HCT116 (cell line): ENCODE measurements around the gene POLN. TPM values are rescaled to one million over a fixed set of nuclear protein-coding genes. Genes with fewer than 3 reads are reported as not detected.
"Not testable (repeated sequence)": the region's sequence is repeated elsewhere in the genome, so short reads cannot be mapped to it uniquely, and the experiment has no call there.

Experiments
- ATAC-seq: fragments of 200-7000 bp; cut with Tn5 transposase; 2 replicates; pipeline ENCODE4 v1.9.1; 2020; ENCODE audit warnings: mild to moderate bottlenecking, moderate library complexity
- BruUV-seq: library from RNA; stranded (reverse); fragments of 400-500 nt; replicated peaks from 2 replicates; lab custom pipeline; 2021; lab: Mats Ljungman, UMichigan
- CTCF ChIA-PET: fragments of 300-600 bp; sonication (Branson Sonifier 250); formaldehyde crosslinking; loops from one replicate; lab custom pipeline; 2021; ENCODE audit warnings: antibody characterized with exemption; lab: Charles Lee
- POLR2A ChIA-PET: fragments of 300-600, 350-600 bp; sonication (Branson Sonifier 250); formaldehyde crosslinking; loops from one replicate; lab custom pipeline; 2021; ENCODE audit warnings: antibody characterized with exemption; lab: Charles Lee
- RAD21 ChIA-PET, 2 experiments: fragments of 300-600 bp; sonication (Branson Sonifier 250); formaldehyde crosslinking; loops; one replicate each; lab custom pipeline; 2023; ENCODE audit warnings: low total read pairs in 2 of 2; ENCODE audit not compliant: uncharacterized antibody in 2 of 2, unreplicated experiment in 2 of 2, low non-redundant PET in 1 of 2; lab: Charles Lee
- DNase-seq: peaks from one replicate; pipeline ENCODE4 v3.0.0-alpha.2; 2010; ENCODE audit warnings: low read depth, low spot score
- H2AFZ ChIP-seq: fragments of 200-600 bp; shearing (Covaris generic), sonication (generic); 2 replicates; pipeline ENCODE4 v1.6.1; 2017; ENCODE audit warnings: low read depth, mixed run types, mixed read lengths, antibody characterized with exemption, low read length; ENCODE audit not compliant: poor library complexity, severe bottlenecking
- H3K27ac ChIP-seq: 2 replicates; pipeline ENCODE4 v1.5.1; 2012; ENCODE audit warnings: low read depth, low read length
- H3K27me3 ChIP-seq: fragments of 200-600 bp; sonication (generic); 2 replicates; pipeline ENCODE4 v1.6.1; 2016; ENCODE audit warnings: mixed run types, low read length, mixed read lengths; ENCODE audit not compliant: insufficient read depth
- H3K36me3 ChIP-seq, 2 experiments: fragments of 200-500 bp in 1 of 2; fragments of 200-600 bp in 1 of 2; sonication (Bioruptor generic) in 1 of 2; sonication (generic) in 1 of 2; 2 replicates each; pipeline versions ENCODE4 v1.5.1 to v1.6.1; 2014 to 2016; ENCODE audit warnings: low read length in 2 of 2, inconsistent platforms in 1 of 2, mixed read lengths in 1 of 2, mixed run types in 1 of 2; ENCODE audit not compliant: insufficient read depth in 2 of 2, control insufficient read depth in 1 of 2
- H3K4me1 ChIP-seq, 2 experiments: fragments of 200-600 bp in 1 of 2; sonication (generic) in 1 of 2; 2 replicates each; pipeline versions ENCODE4 v1.5.1 to v1.6.1; 2012 to 2017; ENCODE audit warnings: low read length in 2 of 2, inconsistent platforms in 1 of 2, mild to moderate bottlenecking in 1 of 2, mixed read lengths in 1 of 2, mixed run types in 1 of 2, moderate library complexity in 1 of 2; ENCODE audit not compliant: insufficient read depth in 2 of 2, control insufficient read depth in 1 of 2
- H3K4me2 ChIP-seq: fragments of 200-600 bp; sonication (generic); 2 replicates; pipeline ENCODE4 v1.6.1; 2017; ENCODE audit warnings: mixed run types, low read length, mixed read lengths
- H3K4me3 ChIP-seq, 2 experiments: fragments of 200-600 bp in 1 of 2; sonication (generic) in 1 of 2; replicated peaks in 1 of 2; 2 replicates each; pipeline ENCODE4 v1.5.1; 2011 to 2016; ENCODE audit warnings: low read length in 2 of 2, control low read depth in 1 of 2, low read depth in 1 of 2, mild to moderate bottlenecking in 1 of 2, mixed read lengths in 1 of 2, mixed run types in 1 of 2
- H3K79me2 ChIP-seq: fragments of 200-600 bp; sonication (generic); 2 replicates; pipeline ENCODE4 v1.6.1; 2017; ENCODE audit warnings: mild to moderate bottlenecking, mixed run types, low read length, moderate library complexity, mixed read lengths; ENCODE audit not compliant: insufficient read depth
- H3K9ac ChIP-seq: fragments of 200-600 bp; sonication (generic); 2 replicates; pipeline ENCODE4 v1.6.1; 2016; ENCODE audit warnings: low read length, mixed read lengths
- H3K9me2 ChIP-seq: fragments of 200-600 bp; sonication (generic), shearing (Covaris generic); 2 replicates; pipeline ENCODE4 v1.6.1; 2017; ENCODE audit warnings: mixed run types, mild to moderate bottlenecking, moderate library complexity; ENCODE audit not compliant: insufficient read depth
- H3K9me3 ChIP-seq, 2 experiments: fragments of 200-500 bp in 1 of 2; fragments of 200-600 bp in 1 of 2; sonication (Bioruptor generic) in 1 of 2; sonication (generic) in 1 of 2; 2 replicates each; pipeline ENCODE4 v1.6.1; 2014 to 2017; ENCODE audit warnings: low read length in 2 of 2, mixed read lengths in 2 of 2, inconsistent platforms in 1 of 2, low read depth in 1 of 2, mild to moderate bottlenecking in 1 of 2, mixed run types in 1 of 2, moderate library complexity in 1 of 2; ENCODE audit not compliant: control insufficient read depth in 1 of 2, insufficient read depth in 1 of 2
- H4K20me1 ChIP-seq: fragments of 200-600 bp; sonication (generic), shearing (Covaris generic); 2 replicates; pipeline ENCODE4 v1.6.1; 2017; ENCODE audit warnings: mixed run types, mild to moderate bottlenecking, moderate library complexity; ENCODE audit not compliant: insufficient read depth
- EZH2 ChIP-seq: fragments of 200-600 bp; sonication (generic); IDR thresholded peaks from 2 replicates; pipeline ENCODE4 v1.6.1; 2017; ENCODE audit warnings: antibody characterized with exemption, mixed run types
- FOSL1 ChIP-seq: IDR thresholded peaks from 2 replicates; pipeline ENCODE4 v1.6.1; 2012; ENCODE audit warnings: low read depth
- POLR2AphosphoS5 ChIP-seq: IDR thresholded peaks from 2 replicates; pipeline ENCODE4 v1.6.1; 2011; ENCODE audit warnings: mild to moderate bottlenecking, low read depth, low read length, moderate library complexity
- RAD21 ChIP-seq: IDR thresholded peaks from 2 replicates; pipeline ENCODE4 v1.6.1; 2012; ENCODE audit warnings: low read depth, mild to moderate bottlenecking
- SP1 ChIP-seq: IDR thresholded peaks from 2 replicates; pipeline ENCODE4 v1.6.1; 2012; ENCODE audit warnings: low read depth
- SRF ChIP-seq: IDR thresholded peaks from 2 replicates; pipeline ENCODE4 v1.6.1; 2012; ENCODE audit warnings: low read depth
- YY1 ChIP-seq: IDR thresholded peaks from 2 replicates; pipeline ENCODE4 v1.6.1; 2011; ENCODE audit warnings: low read length, low read depth, moderate library complexity, mild to moderate bottlenecking; ENCODE audit not compliant: insufficient replicate concordance; ENCODE audit errors: extremely low read depth
- intact Hi-C: fragments of 100-400 bp; cut with micrococcal nuclease; formaldehyde crosslinking; loops from 2 replicates; pipeline ENCODE4 v1.10.0; 2022
- total RNA-seq: library from RNA; stranded (reverse); gene quantifications from one replicate; pipeline ENCODE4 v1.2.1, GENCODE V29; 2021; ENCODE audit not compliant: unreplicated experiment
- TF ChIP-seq, protein P1 (sequence below): IDR thresholded peaks from 2 replicates; pipeline ENCODE4 v1.6.1; 2012

Gene POLN
- total RNA-seq, 1 experiment from 2014 or later: 3.1 TPM

DNA sequence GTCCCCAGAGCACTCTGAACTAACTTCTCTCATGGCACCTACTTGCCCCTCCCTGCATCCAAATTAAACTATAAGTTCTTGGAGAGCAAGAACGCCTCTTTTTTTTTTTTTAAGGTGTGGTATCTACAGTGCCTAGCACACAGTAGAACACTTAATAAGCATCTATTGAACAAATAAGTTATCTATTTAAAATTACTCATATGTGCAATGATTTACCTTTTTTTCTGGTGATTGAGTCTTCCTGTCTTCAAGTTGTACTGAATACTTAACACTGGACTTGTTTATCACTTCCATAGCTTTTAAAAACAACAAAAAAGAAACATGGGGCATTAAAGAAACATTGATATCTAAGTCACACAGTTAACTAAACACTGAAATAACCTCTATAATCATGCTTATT is 29.1 kb downstream of the POLN start:
- TF ChIP-seq POLR2AphosphoS5 (no peak), YY1 (no peak), EZH2 (no peak), SP1 (no peak), FOSL1 (no peak), SRF (no peak), RAD21 (no peak)
- TF ChIP-seq, protein P1, sequence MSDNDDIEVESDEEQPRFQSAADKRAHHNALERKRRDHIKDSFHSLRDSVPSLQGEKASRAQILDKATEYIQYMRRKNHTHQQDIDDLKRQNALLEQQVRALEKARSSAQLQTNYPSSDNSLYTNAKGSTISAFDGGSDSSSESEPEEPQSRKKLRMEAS: no peak
- no peaks in the 10 kb centered on the region for H3K36me3 ChIP-seq
- no peak for ATAC-seq
- H3K9me3 ChIP-seq: no peaks in the 10 kb centered on the region
- H3K4me3 ChIP-seq: no peak overlapping the region
- H4K20me1 ChIP-seq: no peaks in the 10 kb centered on the region
- no peak overlapping the region for H3K27ac ChIP-seq
- H3K4me2 ChIP-seq: no peak overlapping the region
- no peak for DNase-seq
- no peaks in the 10 kb centered on the region for H3K79me2 ChIP-seq
- H3K9ac ChIP-seq: no peak overlapping the region
- intact Hi-C loops: no loop called here
- H2AFZ ChIP-seq: no peak overlapping the region
- ChIA-PET POLR2A (no interaction called here), CTCF (no interaction called here), RAD21 (no interaction called here)
- no peaks in the 10 kb centered on the region for H3K9me2 ChIP-seq
- no peaks in the 10 kb centered on the region for H3K27me3 ChIP-seq
- BruUV-seq: no TSS peak
- no peaks in the 10 kb centered on the region for H3K4me1 ChIP-seq

DNA sequence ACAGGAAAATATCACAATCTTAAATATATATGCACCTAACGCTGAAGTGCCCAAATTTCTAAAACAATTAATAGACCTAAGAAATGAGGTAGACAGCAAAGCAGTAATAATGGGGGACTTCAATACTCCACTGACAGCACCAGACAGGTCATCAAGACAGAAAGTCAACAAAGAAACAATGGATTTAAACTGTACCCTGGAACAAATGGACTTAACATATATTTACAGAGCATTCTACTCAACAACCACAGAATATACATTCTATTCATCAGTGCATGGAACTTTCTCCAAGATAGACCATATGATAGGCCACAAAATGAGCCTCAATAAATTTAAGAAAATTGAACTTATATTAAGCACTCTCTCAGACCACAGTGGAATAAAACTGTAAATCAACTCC is 39.1 kb downstream of the POLN start:
- intact Hi-C loops, H3K79me2 ChIP-seq, H3K27ac ChIP-seq, H3K4me2 ChIP-seq, CTCF ChIA-PET, ATAC-seq, H3K27me3 ChIP-seq, H3K4me3 ChIP-seq, DNase-seq, POLR2A ChIA-PET, H4K20me1 ChIP-seq, H3K9me2 ChIP-seq, H3K9me3 ChIP-seq, H3K4me1 ChIP-seq, H3K9ac ChIP-seq, BruUV-seq, H2AFZ ChIP-seq, H3K36me3 ChIP-seq, RAD21 ChIA-PET: not testable (repeated sequence)
